Skin epidermis (tissue), 12 donors: Measurements from ENCODE around the gene RTN4.
A peak's percentile ranks its signal among the peaks of the same experiment; 100 is the strongest.

Experiments used
- H3K27ac ChIP-seq, 21 experiments: fragments of 200-600 bp; sonication (generic) in 11 of 21; one replicate each; pipeline ENCODE4 v1.5.0; 2020; ENCODE audit warnings: mild to moderate bottlenecking in 3 of 21, inconsistent platforms in 2 of 21, moderate library complexity in 2 of 21
- H3K4me3 ChIP-seq, 7 experiments: fragments of 200-600 bp; sonication (generic) in 2 of 7; one replicate each; pipeline ENCODE4 v1.5.0; 2020; ENCODE audit warnings: inconsistent platforms in 2 of 7, mild to moderate bottlenecking in 2 of 7, moderate library complexity in 1 of 7

The RTN4 gene

GRCh38 chr2:54958717-54959371 lies 91.4 kb downstream of the RTN4 start:
- no peak overlapping the region for H3K4me3 ChIP-seq
- H3K27ac ChIP-seq, result no peak overlapping the region

DNA sequence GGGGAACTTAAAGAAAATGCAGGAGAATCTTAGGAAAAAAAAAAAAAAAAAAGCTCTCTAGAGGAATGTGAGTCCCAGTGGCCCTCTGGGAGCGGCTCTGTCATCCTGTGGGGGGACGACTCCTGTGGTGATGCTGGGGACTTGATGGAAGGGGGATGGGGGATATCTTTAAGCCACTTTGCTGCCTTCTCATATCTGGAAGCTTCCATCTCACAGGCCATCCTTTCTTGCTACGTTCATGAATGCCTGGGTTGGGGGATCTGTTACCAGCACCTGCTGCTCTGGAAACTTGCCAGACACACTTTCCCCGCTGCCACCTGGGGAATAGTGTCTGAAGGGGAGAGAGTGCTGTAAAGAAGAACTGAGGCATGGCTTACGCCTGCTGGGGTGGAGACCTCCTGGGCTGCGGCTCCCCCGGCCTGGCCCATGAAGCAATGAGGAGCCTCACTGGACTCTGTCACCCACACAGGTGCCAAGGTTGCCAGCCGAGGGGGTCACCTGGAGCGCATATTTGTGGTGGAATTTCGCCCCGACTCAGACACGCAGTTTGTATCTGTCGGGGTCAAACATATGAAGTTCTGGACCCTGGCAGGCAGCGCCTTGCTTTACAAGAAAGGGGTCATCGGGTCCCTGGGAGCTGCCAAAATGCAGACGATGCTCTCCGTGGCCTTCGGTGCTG lies 92.8 kb downstream of the RTN4 start:
- Histone ChIP-seq H3K4me3 (no peak overlapping the region), H3K27ac (no peak overlapping the region)

DNA sequence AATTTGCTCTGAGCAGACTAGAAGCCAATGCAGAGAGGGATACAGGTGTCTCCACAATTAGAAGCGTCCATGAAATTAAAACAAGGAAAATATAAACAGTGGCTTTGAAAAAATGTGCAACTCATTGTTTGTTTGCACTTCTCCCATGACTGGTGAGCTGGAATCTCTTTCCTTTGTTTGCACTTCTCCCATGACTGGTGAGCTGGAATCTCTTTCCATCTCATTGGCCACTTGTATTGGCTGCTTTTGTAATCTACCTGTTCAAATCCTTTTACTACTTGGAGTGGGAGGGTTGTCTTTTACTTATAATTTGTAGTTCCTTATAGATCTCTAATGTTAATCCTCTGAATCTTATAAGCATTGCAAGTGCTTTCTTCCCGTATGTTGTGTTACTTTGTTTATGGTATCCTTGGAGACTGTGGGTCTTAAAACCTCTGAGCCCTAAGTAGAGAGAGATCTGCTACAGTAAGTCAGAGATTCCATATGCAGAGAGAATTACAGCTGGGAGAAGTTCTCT lies 94.1 kb downstream of the RTN4 start:
- Histone ChIP-seq H3K4me3 (no peak overlapping the region), H3K27ac (no peak overlapping the region)

- Histone ChIP-seq H3K4me3 (no peak overlapping the region), H3K27ac (no peak overlapping the region)
These were observed 94.7 kb downstream of the RTN4 start for GRCh38 chr2:54955358-54956110.

DNA sequence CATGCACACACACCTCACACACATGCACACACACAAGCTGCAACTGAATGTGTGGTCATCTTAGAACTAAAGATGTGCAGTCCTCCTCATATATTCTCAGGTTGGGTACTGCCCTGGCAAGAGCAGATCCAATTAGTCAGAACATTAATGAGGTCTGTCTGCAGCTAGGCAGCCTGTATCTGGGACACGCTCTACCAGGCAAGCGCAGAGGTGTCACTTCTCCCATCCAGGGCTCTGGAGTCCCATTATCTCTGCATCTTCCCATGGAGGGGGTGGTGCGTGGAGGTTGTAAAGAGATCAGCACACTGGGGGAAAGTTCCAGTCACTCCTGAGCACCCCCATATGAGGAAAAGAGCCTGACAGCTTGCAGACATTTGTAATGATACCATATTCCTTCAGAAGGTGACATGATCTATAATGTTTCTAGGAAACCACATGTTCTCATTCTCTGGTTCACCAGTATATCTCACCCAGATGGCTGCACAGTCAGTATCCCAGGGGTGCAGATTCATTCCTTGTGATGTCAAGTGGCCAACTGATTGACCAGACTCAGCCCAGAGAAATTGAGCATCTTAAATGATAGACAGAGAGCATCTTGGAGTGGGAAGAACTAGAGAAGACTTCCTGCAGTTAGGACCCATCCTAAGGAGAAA lies 95.4 kb downstream of the RTN4 start:
- H3K27ac ChIP-seq, result no peak overlapping the region
- no peak overlapping the region for H3K4me3 ChIP-seq

GRCh38 chr2:54954158-54954557 lies 96.1 kb downstream of the RTN4 start:
- H3K27ac ChIP-seq, result no peak overlapping the region
- no peak overlapping the region for H3K4me3 ChIP-seq

DNA sequence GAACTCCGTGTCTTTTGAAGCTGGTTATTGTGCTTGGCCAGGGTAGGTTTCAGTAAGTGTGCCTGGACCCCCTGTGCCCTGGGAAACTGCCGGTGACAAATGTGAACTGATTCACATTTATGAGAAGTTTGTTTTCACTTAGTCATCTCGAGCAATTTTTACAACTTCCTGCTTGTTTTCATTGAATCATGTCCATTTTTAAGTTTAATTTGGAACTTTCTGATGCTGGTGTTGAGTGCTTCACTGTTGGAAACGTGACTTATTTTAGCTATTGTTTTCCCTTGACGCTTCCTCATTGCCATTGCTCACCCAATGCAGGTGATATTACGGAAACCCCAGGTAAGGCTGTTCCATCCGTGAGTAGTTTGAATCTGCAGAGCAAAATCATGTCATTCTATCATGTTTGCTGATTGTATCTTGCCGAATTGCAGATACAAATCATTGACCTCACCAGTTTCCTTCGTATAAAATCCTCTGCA lies 97.2 kb downstream of the RTN4 start:
- H3K4me3 ChIP-seq, result no peak overlapping the region
- H3K27ac ChIP-seq, result no peak overlapping the region

DNA sequence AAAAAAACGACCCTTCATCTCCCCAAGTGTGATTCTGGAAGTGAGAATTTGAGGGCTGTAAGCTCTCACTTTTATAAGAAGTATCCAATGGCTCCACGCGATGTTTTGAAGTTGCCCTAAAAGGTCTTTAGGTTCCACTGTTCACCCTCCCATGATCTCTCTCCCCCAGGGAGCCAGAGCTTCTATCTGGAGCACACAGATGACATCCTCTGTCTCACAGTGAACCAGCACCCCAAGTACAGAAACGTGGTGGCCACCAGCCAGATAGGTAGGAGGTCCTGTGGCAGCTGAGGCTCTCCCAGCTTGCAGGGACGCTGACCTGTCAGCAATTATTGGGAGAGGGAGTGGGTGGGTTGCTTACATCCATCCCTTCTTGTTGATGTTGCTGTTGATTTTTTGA lies 97.8 kb downstream of the RTN4 start:
- H3K27ac ChIP-seq, result no peak overlapping the region
- no peak overlapping the region for H3K4me3 ChIP-seq

DNA sequence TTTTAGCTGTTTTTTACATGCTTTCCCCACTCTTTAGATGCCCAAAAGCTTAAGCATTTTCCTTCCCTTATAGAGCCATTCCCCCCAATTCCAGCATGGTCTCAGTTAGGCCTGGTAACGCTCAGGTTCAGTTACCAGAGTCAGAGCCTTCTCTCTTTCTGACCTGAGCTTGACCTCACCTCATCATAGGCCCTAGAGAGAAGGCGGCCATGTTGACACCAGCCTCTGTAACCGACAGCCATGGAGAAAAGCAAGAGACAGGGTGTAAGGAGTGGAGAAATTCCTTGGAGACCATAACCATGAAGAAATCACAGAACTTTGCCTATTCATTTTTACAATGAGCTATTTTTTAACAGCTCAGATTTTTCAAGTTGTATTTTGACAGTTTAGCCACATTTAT lies 99.4 kb downstream of the RTN4 start:
- H3K4me3 ChIP-seq, result no peak overlapping the region

GRCh38 chr2:54949431-54949830 lies 100.8 kb downstream of the RTN4 start:
- no peak overlapping the region for H3K4me3 ChIP-seq

More for the DNA sequence above, 99.4 kb downstream of the RTN4 start:
- no peak overlapping the region for H3K27ac ChIP-seq

GRCh38 chr2:54948120-54948519 lies 102.1 kb downstream of the RTN4 start:
- Histone ChIP-seq H3K27ac (peak overlapping the region in 9 of 21 experiments; percentile 17 to 78 (median 37)), H3K4me3 (no peak overlapping the region)

More at GRCh38 chr2:54949431-54949830, 100.8 kb downstream of the RTN4 start:
- no peak overlapping the region for H3K27ac ChIP-seq

- Histone ChIP-seq H3K4me3 (no peak overlapping the region), H3K27ac (peak overlapping the region in 8 of 21 experiments; percentile 8 to 78 (median 30))
These were observed 102.6 kb downstream of the RTN4 start for GRCh38 chr2:54947646-54948045.

DNA sequence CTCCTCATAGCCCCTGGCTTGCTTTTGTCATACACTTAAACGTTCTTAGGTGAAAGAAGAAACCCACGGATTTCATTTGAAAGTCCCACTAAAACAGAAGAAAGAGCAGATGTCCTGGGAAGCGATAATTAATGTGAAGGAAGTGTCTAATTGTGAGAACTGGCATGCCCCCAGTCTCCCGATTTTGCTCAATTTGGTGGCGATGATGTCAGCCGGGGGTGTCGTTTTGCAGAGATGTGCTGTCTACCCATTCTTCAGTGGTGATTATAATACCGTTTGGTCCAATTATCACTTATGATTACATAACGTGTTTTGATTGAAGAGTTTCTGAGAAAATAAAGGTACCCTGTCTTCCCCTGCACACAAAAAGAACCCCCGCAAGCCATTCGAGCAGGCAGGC lies 103.1 kb downstream of the RTN4 start:
- H3K4me3 ChIP-seq, result no peak overlapping the region
- H3K27ac ChIP-seq, result peak overlapping the region in 9 of 21 experiments; percentile 8 to 78 (median 55)

- no peak overlapping the region for H3K4me3 ChIP-seq
- peak overlapping the region in 19 of 21 experiments; percentile 23 to 87 (median 76) for H3K27ac ChIP-seq
These were observed 103.9 kb downstream of the RTN4 start for GRCh38 chr2:54946220-54946805.

GRCh38 chr2:54945391-54946219 lies 104.6 kb downstream of the RTN4 start:
- Histone ChIP-seq H3K4me3 (no peak overlapping the region), H3K27ac (peak overlapping the region in 19 of 21 experiments; percentile 43 to 87 (median 76))

DNA sequence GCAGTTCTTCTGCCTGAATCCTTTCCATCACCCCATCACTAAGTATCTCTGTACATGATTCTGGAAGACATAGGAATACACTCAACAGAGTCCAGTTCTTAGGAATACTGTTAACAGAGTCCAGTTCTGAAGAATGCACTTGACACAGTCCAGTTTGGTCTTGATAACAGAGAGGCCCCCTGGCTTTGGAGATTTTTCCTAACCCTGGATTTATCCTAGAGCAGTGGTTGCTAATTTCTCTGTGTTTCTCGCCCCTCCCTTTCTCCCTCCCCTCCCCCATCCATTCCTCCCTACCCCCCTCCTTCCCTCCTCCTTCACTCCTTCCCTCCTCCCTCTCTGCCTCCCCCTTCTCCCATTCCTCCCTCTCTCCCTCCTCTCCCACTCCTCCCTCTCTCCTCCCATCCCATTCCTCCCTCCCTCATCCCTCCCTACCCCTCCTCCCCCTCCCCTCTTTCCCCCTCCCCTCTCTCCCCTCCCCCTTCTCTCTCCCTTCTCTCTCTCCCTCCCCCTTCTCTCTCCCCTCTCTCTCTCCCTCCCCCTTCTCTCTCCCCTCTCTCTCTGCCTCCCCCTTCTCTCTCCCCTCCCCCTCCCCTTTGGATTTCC lies 105.4 kb downstream of the RTN4 start:
- Histone ChIP-seq H3K27ac (peak overlapping the region in 9 of 21 experiments; percentile 75 to 78 (median 76)), H3K4me3 (no peak overlapping the region)

- no peak overlapping the region for H3K4me3 ChIP-seq
- H3K27ac ChIP-seq, result peak overlapping the region in 1 of 21 experiments; percentile 12
These were observed 107.9 kb downstream of the RTN4 start for GRCh38 chr2:54942373-54942772.
